ENCODE measurements around the gene GPM6B.

GRCh38 chrX:13763489-13763888 is 53.4 kb downstream of the GPM6B start:
- TF ChIP-seq EP300 (IDR thresholded peaks at IDR 0.05) (no peak), POLR2AphosphoS5 (IDR thresholded peaks at IDR 0.05) (peak in 2 of 3 donors; percentile 38 to 39)
- TF ChIP-seq, protein P1, sequence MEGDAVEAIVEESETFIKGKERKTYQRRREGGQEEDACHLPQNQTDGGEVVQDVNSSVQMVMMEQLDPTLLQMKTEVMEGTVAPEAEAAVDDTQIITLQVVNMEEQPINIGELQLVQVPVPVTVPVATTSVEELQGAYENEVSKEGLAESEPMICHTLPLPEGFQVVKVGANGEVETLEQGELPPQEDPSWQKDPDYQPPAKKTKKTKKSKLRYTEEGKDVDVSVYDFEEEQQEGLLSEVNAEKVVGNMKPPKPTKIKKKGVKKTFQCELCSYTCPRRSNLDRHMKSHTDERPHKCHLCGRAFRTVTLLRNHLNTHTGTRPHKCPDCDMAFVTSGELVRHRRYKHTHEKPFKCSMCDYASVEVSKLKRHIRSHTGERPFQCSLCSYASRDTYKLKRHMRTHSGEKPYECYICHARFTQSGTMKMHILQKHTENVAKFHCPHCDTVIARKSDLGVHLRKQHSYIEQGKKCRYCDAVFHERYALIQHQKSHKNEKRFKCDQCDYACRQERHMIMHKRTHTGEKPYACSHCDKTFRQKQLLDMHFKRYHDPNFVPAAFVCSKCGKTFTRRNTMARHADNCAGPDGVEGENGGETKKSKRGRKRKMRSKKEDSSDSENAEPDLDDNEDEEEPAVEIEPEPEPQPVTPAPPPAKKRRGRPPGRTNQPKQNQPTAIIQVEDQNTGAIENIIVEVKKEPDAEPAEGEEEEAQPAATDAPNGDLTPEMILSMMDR (IDR thresholded peaks at IDR 0.05): peak in 1 of 7 experiments; percentile 10

Data from stomach (tissue), 4 donors.